ENCODE measurements around the gene SERTAD1.

DNA sequence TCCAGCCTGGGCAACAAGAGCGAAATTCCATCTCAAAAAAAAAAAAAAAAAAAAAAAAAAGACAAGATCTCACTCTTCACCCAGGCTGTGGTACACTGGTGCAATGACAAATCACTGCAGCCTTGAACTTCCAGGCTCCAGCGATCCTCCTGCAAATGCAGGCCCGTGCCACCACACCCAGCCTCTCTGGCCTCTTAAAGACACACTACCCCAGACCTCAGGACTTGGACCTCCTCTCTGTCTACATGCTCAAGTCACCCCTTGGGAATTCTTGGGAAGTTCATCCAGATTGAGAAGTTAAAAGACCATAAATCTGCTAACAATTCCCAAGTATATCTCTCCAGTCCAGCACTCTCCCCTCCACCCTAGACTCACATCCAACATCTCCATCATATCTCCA is 25.2 kb downstream of the SERTAD1 start:
- TF ChIP-seq, protein P1, sequence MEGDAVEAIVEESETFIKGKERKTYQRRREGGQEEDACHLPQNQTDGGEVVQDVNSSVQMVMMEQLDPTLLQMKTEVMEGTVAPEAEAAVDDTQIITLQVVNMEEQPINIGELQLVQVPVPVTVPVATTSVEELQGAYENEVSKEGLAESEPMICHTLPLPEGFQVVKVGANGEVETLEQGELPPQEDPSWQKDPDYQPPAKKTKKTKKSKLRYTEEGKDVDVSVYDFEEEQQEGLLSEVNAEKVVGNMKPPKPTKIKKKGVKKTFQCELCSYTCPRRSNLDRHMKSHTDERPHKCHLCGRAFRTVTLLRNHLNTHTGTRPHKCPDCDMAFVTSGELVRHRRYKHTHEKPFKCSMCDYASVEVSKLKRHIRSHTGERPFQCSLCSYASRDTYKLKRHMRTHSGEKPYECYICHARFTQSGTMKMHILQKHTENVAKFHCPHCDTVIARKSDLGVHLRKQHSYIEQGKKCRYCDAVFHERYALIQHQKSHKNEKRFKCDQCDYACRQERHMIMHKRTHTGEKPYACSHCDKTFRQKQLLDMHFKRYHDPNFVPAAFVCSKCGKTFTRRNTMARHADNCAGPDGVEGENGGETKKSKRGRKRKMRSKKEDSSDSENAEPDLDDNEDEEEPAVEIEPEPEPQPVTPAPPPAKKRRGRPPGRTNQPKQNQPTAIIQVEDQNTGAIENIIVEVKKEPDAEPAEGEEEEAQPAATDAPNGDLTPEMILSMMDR (IDR thresholded peaks at IDR 0.05; ENCODE audit: low read length) = no peak
- TF ChIP-seq EZH2 (optimal IDR thresholded peaks at IDR 0.05; ENCODE audit: low read depth, low read length) = no peak
- TF ChIP-seq EZH2phosphoT487 (IDR thresholded peaks at IDR 0.05; ENCODE audit: low read length) = no peak

Data from MM.1S (cell line).